ENCODE data around the gene CAPRIN2.

CAPRIN2 gene

GRCh38 chr12:30788754-30789153, 34.0 kb upstream of the CAPRIN2 start:
- Histone ChIP-seq H3K36me3 (replicated peaks; ENCODE audit: insufficient read depth, low read length) (no peaks in the 10 kb centered on the region), H2AFZ (ENCODE audit: low read length) (no peak overlapping the region), H3K79me2 (ENCODE audit: low read length) (no peaks in the 10 kb centered on the region), H3K4me1 (ENCODE audit: low read length) (peaks cover 3% of the 10 kb centered on the region; the same call in 1 of the 2 replicates), H3F3A (ENCODE audit: insufficient read depth, low read length) (no peaks in the 10 kb centered on the region), H3K4me3 (ENCODE audit: low read length) (no peak overlapping the region), H3K9me2 (replicated peaks; ENCODE audit: insufficient read depth, low read length) (no peaks in the 10 kb centered on the region), H3K27ac (ENCODE audit: low read length) (no peak overlapping the region), H3K27me3 (replicated peaks; ENCODE audit: insufficient read depth, low read length) (no peaks in the 10 kb centered on the region), H3K9ac (ENCODE audit: low read length) (no peak overlapping the region), H3K9me3 (replicated peaks; ENCODE audit: insufficient read depth, low read length) (no peaks in the 10 kb centered on the region), H4K20me1 (ENCODE audit: insufficient read depth, low read length) (no peaks in the 10 kb centered on the region), H3K4me2 (ENCODE audit: low read depth, low read length) (no peak overlapping the region)
- TF ChIP-seq EZH2 (optimal IDR thresholded peaks at IDR 0.05; ENCODE audit: low read depth, low read length) (no peak), CTCF (IDR thresholded peaks at IDR 0.05; ENCODE audit: low read length) (no peak), EZH2phosphoT487 (IDR thresholded peaks at IDR 0.05; ENCODE audit: low read length) (no peak)
- no peak for DNase-seq

GRCh38 chr12:30785630-30786029, 30.9 kb upstream of the CAPRIN2 start:
- no peaks in the 10 kb centered on the region for H3K9me2 ChIP-seq (replicated peaks; ENCODE audit: insufficient read depth, low read length)
- no peak overlapping the region for H3K4me2 ChIP-seq (ENCODE audit: low read depth, low read length)
- H4K20me1 ChIP-seq (ENCODE audit: insufficient read depth, low read length): no peaks in the 10 kb centered on the region
- H3K4me3 ChIP-seq (ENCODE audit: low read length): no peak overlapping the region
- H3K36me3 ChIP-seq (replicated peaks; ENCODE audit: insufficient read depth, low read length): no peaks in the 10 kb centered on the region
- H3K9me3 ChIP-seq (replicated peaks; ENCODE audit: insufficient read depth, low read length): no peaks in the 10 kb centered on the region
- TF ChIP-seq EZH2 (optimal IDR thresholded peaks at IDR 0.05; ENCODE audit: low read depth, low read length): no peak
- no peak for TF ChIP-seq EZH2phosphoT487 (IDR thresholded peaks at IDR 0.05; ENCODE audit: low read length)
- no peak for TF ChIP-seq CTCF (IDR thresholded peaks at IDR 0.05; ENCODE audit: low read length)
- H2AFZ ChIP-seq (ENCODE audit: low read length): no peak overlapping the region
- H3F3A ChIP-seq (ENCODE audit: insufficient read depth, low read length): no peaks in the 10 kb centered on the region
- DNase-seq: no peak
- no peak overlapping the region for H3K9ac ChIP-seq (ENCODE audit: low read length)
- H3K79me2 ChIP-seq (ENCODE audit: low read length): no peaks in the 10 kb centered on the region
- H3K27ac ChIP-seq (ENCODE audit: low read length): no peak overlapping the region
- peaks cover under 1% of the 10 kb centered on the region; the same call in 1 of the 2 replicates for H3K4me1 ChIP-seq (ENCODE audit: low read length)
- H3K27me3 ChIP-seq (replicated peaks; ENCODE audit: insufficient read depth, low read length): no peaks in the 10 kb centered on the region

DNA sequence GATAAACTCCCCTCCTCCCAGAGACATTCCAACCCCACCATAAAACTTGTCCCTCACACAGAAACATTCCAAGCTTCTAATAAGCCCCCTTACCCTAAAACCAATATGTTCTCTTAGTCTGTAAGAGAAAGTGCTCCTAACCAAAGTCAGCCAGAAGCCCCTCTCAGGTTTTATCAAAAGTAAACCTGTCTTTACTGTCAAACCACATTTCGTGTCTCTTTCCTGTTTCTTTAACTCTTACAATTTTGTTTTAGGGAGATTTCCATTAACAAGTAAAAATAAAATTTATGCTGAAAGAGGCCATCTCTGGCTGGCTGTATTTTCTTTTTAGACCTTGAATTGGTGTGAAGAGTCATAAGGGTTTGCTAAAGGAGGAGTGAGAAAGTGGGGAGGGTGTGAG, 29.8 kb upstream of the CAPRIN2 start:
- H3K4me2 ChIP-seq (ENCODE audit: low read depth, low read length): no peak overlapping the region
- H3K9ac ChIP-seq (ENCODE audit: low read length): no peak overlapping the region
- H3K4me1 ChIP-seq (ENCODE audit: low read length): no peaks in the 10 kb centered on the region
- H3K36me3 ChIP-seq (replicated peaks; ENCODE audit: insufficient read depth, low read length): no peaks in the 10 kb centered on the region
- no peak overlapping the region for H3K27ac ChIP-seq (ENCODE audit: low read length)
- H4K20me1 ChIP-seq (ENCODE audit: insufficient read depth, low read length): no peaks in the 10 kb centered on the region
- no peaks in the 10 kb centered on the region for H3K9me3 ChIP-seq (replicated peaks; ENCODE audit: insufficient read depth, low read length)
- H3K9me2 ChIP-seq (replicated peaks; ENCODE audit: insufficient read depth, low read length): no peaks in the 10 kb centered on the region
- no peaks in the 10 kb centered on the region for H3K79me2 ChIP-seq (ENCODE audit: low read length)
- TF ChIP-seq EZH2 (optimal IDR thresholded peaks at IDR 0.05; ENCODE audit: low read depth, low read length): no peak
- TF ChIP-seq EZH2phosphoT487 (IDR thresholded peaks at IDR 0.05; ENCODE audit: low read length): no peak
- TF ChIP-seq CTCF (IDR thresholded peaks at IDR 0.05; ENCODE audit: low read length): no peak
- H3K4me3 ChIP-seq (ENCODE audit: low read length): no peak overlapping the region
- no peaks in the 10 kb centered on the region for H3K27me3 ChIP-seq (replicated peaks; ENCODE audit: insufficient read depth, low read length)
- no peaks in the 10 kb centered on the region for H3F3A ChIP-seq (ENCODE audit: insufficient read depth, low read length)
- no peak for DNase-seq
- H2AFZ ChIP-seq (ENCODE audit: low read length): no peak overlapping the region
